Skeletal muscle satellite cell (primary cell): ENCODE data around the gene PTPN2.
A peak's percentile ranks its signal among the peaks of the same experiment; 100 is the strongest.
"Not testable (repeated sequence)": the region's sequence is repeated elsewhere in the genome, so short reads cannot be mapped to it uniquely, and the experiment has no call there.

Experiments
- H3K27me3 ChIP-seq: 2 replicates; pipeline ENCODE4 v1.7.0; 2013; ENCODE audit warnings: low read length; ENCODE audit not compliant: control insufficient read depth, insufficient read depth
- H3K36me3 ChIP-seq: 2 replicates; pipeline ENCODE4 v1.7.0; 2013; ENCODE audit warnings: mild to moderate bottlenecking, control low read depth, low read length; ENCODE audit not compliant: insufficient read depth
- H3K4me1 ChIP-seq: 2 replicates; pipeline ENCODE4 v1.7.0; 2013; ENCODE audit warnings: low read length; ENCODE audit not compliant: control insufficient read depth, insufficient read depth
- H3K4me2 ChIP-seq: 2 replicates; pipeline ENCODE4 v1.7.0; 2013; ENCODE audit warnings: mild to moderate bottlenecking, low read length
- H3K4me3 ChIP-seq: 2 replicates; pipeline ENCODE4 v1.7.0; 2013; ENCODE audit warnings: low read length
- H3K9ac ChIP-seq: 2 replicates; pipeline ENCODE4 v1.7.0; 2013; ENCODE audit warnings: mild to moderate bottlenecking, low read depth, low read length, moderate library complexity
- H3K9me3 ChIP-seq: replicated peaks from 2 replicates; pipeline ENCODE4 v1.7.0; 2013; ENCODE audit warnings: mild to moderate bottlenecking, control low read depth, low read length

PTPN2 gene

DNA sequence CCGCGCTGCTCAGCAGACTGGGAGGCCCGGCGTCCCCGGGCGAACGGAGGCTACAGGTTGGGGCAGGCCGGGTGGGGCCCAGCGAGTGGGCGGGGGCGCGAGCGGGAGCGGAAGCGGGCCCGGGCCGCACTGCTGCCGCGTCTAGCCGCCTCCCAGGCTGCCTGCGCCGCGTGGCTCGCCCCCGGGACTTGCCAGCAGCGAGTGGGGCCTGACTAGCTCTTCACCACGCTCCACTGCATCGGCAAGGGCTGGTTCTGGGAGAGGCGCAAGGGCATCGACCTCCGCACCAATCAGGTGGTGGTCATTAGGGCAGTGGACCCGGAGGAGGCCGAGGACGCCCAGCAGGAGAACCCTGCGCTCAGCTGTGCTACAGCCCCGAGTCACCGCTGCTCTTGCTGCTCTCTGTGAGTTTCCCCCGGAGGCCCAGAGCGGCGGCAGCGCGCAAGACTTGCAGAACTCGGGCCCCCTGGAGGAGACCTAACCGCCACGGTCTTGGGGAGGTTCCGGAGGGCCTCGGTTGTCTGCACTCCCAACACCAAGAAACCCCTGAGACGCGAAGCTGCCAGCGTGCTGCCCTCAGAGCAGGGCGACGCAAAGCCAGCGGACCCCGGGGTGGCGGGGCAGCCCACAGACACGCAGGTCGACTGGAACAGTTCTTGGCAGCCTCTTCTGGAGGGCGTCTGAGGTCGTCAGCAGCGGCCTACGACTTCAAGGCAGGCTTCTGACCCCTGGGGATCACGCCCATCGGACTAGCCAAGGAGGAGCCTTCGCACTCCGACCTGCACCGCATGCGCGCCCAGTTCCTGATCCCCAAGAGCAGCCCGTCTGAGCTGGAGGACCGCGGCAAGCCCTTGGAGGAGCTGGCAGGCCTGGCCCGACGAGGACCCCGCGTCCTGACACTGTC is 27.2 kb upstream of the PTPN2 start:
- peak overlapping the region; percentile 64 for H3K4me2 ChIP-seq
- H3K4me1 ChIP-seq, result peaks cover 34% of the 10 kb centered on the region
- H3K9ac ChIP-seq, result no peak overlapping the region
- no peaks in the 10 kb centered on the region for H3K36me3 ChIP-seq
- no peaks in the 10 kb centered on the region for H3K27me3 ChIP-seq
- peaks cover 14% of the 10 kb centered on the region for H3K9me3 ChIP-seq
- H3K4me3 ChIP-seq, result peak overlapping the region; percentile 42

DNA sequence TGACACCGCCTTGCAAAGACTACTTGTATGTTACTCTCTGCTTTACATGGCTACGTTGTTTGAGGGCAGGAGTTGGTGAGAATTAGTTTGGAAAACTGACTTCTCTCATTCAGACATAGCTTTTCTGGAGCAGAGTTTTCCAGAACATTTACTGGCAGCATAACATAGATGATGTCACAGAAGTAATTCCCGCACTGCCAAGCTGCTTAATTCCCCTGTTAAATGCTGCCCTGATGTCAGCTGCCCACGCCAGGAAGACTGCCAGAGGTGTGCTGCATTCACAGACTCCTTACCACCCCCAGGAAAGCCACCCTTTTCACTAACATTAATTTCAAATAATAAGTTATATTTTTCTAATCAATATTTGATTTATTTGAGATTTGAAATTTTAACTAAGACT is 24.7 kb upstream of the PTPN2 start:
- H3K4me2 ChIP-seq, result no peak overlapping the region
- no peaks in the 10 kb centered on the region for H3K36me3 ChIP-seq
- no peak overlapping the region for H3K4me3 ChIP-seq
- H3K9ac ChIP-seq, result no peak overlapping the region
- H3K9me3 ChIP-seq, result peaks cover 13% of the 10 kb centered on the region
- H3K27me3 ChIP-seq, result no peaks in the 10 kb centered on the region
- H3K4me1 ChIP-seq, result peaks cover 36% of the 10 kb centered on the region

DNA sequence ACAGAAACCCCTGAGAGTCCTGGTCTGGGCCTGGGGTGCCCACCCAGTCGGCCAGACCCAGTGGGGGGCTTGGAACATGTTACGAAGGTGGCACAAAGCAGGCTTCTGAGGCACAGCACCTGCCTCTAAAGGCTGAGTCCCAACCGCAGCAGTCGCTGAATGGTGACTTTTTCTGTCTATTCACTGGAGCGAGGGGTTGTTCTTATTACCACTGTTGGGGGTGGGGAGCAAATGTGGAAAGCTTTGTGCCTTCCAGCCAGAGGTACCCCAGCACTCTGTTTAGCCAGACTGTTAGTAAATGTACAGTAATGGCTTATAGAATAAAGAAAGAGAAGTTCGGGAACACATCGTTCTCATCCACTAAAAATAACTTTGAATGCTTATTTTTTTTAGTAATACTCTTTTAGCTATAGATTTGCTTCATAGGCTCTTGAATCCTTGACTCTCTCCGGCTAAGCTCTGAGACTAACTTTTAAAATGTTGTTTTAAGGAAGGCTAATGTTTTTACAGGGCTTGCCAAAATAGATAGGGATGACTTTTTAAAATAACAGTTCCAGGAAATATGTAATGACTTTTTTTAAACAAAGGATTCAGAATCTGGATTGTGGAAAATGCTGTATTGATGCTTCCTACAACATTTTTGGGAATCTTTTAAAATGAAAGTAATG is 23.4 kb upstream of the PTPN2 start:
- peaks cover under 1% of the 10 kb centered on the region for H3K9me3 ChIP-seq
- H3K27me3 ChIP-seq, result no peaks in the 10 kb centered on the region
- H3K36me3 ChIP-seq, result no peaks in the 10 kb centered on the region
- H3K9ac ChIP-seq, result peak overlapping the region; percentile 32
- peaks cover 36% of the 10 kb centered on the region for H3K4me1 ChIP-seq
- peak overlapping the region; percentile 60 for H3K4me2 ChIP-seq
- peak overlapping the region; percentile 16 for H3K4me3 ChIP-seq

DNA sequence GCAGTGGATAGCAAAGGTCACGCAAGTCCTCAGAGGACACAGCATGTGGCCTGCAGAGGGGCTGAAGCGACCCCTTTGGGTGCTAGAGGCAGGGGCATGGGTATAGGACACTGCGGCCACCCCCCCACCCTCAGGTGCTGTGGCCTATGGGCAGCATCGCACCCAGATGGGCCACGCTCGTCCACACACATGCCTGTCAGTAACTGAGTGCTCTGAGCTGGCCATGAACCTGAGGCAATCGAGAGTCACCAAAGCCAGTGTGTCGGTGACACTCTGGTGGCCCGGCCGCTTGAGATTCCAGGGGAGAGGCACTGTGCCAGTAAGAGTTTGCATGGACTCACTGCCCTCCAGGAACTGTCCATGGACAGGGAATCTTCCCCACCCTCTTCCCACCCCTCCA is 22.7 kb upstream of the PTPN2 start:
- peak overlapping the region; percentile 60 for H3K4me2 ChIP-seq
- no peaks in the 10 kb centered on the region for H3K36me3 ChIP-seq
- H3K4me3 ChIP-seq, result peak overlapping the region; percentile 16
- peak overlapping the region; percentile 24 for H3K9ac ChIP-seq
- H3K27me3 ChIP-seq, result no peaks in the 10 kb centered on the region
- H3K4me1 ChIP-seq, result peaks cover 36% of the 10 kb centered on the region
- H3K9me3 ChIP-seq, result no peaks in the 10 kb centered on the region

DNA sequence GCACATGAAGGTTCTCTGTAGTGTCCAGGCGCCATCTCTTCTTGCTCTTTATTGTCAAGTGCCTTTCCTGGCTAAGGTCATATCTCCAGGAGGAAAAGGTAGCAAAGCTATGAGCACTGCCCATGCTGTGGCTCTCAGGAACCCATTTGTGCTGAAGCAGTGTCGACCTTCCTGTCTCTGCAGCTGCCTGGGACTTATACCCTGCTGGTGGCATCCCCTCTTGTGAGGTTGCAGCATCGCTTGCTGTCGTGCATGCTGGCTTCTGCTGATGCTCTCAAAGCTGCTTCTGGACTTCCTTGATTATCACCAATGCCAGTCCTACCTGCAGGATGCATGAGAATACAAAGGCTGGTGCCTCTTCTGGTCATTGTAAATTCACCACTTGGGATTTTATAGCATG is 22.1 kb upstream of the PTPN2 start:
- Histone ChIP-seq H3K9me3 (no peaks in the 10 kb centered on the region), H3K4me3 (no peak overlapping the region), H3K27me3 (no peaks in the 10 kb centered on the region), H3K4me2 (peak overlapping the region; percentile 60), H3K9ac (no peak overlapping the region), H3K36me3 (no peaks in the 10 kb centered on the region), H3K4me1 (peaks cover 31% of the 10 kb centered on the region)

DNA sequence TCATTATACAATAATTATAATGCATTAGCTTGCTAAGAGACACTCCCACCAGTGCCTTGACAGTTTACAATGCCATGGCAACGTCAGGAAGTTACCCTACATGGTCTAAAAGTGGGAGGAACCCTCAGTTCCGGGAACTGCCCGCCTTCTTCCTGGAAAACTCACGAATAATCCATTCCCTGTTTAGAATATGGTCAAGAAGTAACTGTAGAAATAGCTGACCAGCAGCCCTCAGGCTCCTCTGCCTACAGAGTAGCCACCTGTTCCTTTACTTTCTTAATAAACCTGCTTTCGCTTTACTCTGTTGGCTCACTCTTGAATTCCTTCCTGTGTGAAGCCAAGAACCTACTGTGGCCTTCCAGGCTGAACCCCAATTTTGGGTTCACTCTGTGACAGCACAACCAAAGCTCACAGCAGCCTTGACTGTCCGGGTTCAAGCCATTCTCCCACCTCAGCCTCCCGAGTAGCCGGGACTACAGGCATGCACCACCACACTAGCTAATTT is 20.0 kb upstream of the PTPN2 start:
- H3K4me2 ChIP-seq, result no peak overlapping the region
- no peaks in the 10 kb centered on the region for H3K27me3 ChIP-seq
- H3K9ac ChIP-seq, result no peak overlapping the region
- no peaks in the 10 kb centered on the region for H3K36me3 ChIP-seq
- no peak overlapping the region for H3K4me3 ChIP-seq
- peaks cover 27% of the 10 kb centered on the region for H3K4me1 ChIP-seq
- H3K9me3 ChIP-seq, result no peaks in the 10 kb centered on the region

DNA sequence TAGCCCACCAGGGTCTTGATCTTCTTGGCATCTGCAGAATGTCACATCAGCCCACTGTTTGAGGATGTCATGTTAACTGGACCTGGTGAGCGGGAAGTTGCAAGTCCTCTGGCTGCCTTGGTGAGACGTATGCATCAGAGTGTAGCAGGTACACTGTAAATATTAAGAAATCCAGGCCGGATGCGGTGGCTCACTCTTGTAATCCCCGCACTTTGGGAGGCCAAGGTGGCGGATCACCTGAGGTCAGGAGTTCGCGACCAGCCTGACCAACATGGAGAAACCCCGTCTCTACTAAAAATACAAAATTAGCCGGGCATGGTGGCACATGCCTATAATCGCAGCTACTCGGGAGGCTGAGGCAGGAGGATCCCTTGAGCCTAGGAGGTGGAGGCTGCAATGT is 17.2 kb upstream of the PTPN2 start:
- not testable (repeated sequence) for H3K4me2 ChIP-seq, H3K36me3 ChIP-seq, H3K27me3 ChIP-seq, H3K9ac ChIP-seq, H3K4me3 ChIP-seq, H3K9me3 ChIP-seq, H3K4me1 ChIP-seq

DNA sequence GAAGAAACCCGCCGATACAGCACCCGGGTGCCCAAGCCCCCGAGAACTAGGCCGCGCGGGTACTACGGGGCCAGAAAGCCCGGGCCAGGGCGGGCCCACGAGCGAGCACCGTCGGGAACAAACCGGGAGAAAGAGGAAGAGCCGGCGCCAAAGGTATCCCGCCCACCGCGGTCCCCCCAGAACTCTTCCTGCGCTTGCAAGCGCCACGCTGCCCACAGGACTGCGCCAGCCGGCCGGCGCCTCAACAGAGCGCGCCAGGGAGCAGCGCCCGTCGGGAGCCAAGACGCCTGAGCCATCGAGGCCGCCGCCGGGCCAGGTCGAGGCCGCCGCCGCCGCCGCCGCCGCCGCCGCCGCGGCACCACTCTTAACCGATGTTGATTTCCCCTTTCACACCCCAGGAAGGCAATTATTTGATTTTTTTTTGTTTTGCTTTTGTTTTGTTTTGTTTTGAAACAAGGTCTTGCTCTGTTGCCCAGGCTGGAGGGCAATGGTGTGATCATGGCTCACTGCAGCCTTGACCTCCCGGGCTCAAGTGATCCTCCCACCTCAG is 12.8 kb upstream of the PTPN2 start:
- H3K9me3 ChIP-seq, H3K4me3 ChIP-seq, H3K9ac ChIP-seq, H3K4me1 ChIP-seq, H3K27me3 ChIP-seq, H3K36me3 ChIP-seq: not testable (repeated sequence)
- H3K4me2 ChIP-seq, result peak overlapping the region; percentile 33

DNA sequence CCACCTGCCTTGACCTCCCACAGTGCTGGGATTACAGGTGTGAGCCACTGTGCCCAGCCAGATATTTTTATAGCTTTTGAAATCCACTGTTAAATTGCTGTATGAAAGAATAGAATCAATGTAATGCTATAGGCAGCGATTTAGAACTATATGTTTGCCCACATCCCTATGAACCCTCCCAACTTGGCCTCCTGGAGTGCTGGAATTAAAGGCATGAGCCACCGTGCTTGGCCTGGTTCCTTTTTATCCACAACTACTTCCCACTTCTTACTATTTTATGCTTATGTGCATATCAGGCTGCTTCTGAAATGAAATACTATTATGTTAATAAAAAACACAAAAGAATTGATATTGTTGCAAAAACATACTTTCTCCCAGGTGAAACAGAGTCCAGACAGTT is 11.6 kb upstream of the PTPN2 start:
- H3K4me3 ChIP-seq, result no peak overlapping the region
- no peaks in the 10 kb centered on the region for H3K4me1 ChIP-seq
- no peaks in the 10 kb centered on the region for H3K9me3 ChIP-seq
- H3K9ac ChIP-seq, result no peak overlapping the region
- no peaks in the 10 kb centered on the region for H3K36me3 ChIP-seq
- H3K27me3 ChIP-seq, result peaks cover 3% of the 10 kb centered on the region
- H3K4me2 ChIP-seq, result no peak overlapping the region

DNA sequence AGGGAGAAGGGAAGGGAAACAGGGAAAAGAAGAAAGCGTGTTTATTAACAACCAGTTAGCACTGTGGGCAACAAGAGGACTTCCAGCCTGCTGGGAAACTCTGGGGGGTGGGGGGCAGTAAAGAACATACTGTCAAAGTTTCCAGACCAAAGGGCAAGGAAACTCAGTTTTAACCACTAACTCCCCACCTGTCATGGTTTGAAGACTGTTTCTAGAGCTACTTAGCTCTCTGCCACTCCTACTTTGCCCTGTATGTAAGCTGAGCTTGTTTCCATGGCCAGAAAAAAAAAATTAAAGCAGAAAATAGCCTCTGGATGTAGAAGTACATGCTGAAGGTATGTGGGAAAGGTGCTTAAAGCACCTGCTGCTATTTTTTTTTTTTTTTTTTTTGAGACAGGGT is 11.0 kb upstream of the PTPN2 start:
- peaks cover 3% of the 10 kb centered on the region for H3K27me3 ChIP-seq
- no peak overlapping the region for H3K4me3 ChIP-seq
- H3K4me2 ChIP-seq, result no peak overlapping the region

DNA sequence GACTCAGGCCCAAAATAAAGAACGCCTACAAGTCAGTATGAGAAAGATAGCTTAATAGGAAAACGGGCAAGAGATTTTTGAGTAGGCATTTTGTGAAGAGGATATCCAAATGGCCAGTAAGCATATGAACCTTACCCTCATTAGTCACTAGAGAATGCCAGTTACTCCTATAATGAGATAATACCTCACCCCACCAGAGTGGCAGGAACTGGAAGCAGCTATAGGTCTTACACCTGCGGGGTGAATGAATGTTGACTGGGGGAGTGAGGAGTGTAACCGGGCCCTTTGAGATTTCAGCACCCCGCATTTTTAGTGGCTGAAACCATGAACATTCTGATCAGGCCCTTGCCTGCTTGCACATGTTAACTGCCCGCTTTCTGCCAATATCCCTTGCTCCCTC is 7.5 kb upstream of the PTPN2 start:
- H3K9ac ChIP-seq, result no peak overlapping the region
- no peaks in the 10 kb centered on the region for H3K27me3 ChIP-seq
- no peak overlapping the region for H3K4me3 ChIP-seq
- no peaks in the 10 kb centered on the region for H3K4me1 ChIP-seq
- H3K9me3 ChIP-seq, result no peaks in the 10 kb centered on the region
- no peak overlapping the region for H3K4me2 ChIP-seq
- H3K36me3 ChIP-seq, result no peaks in the 10 kb centered on the region

More for the DNA sequence above, 11.0 kb upstream of the PTPN2 start:
- Histone ChIP-seq H3K9ac (no peak overlapping the region), H3K4me1 (no peaks in the 10 kb centered on the region), H3K9me3 (no peaks in the 10 kb centered on the region), H3K36me3 (no peaks in the 10 kb centered on the region)
